Gastrocnemius medialis (tissue), 4 donors: ENCODE data around the gene MAST4.

ENCODE experiments used
- POLR2A ChIP-seq, 2 donors: fragments of 450-650 bp; IDR thresholded peaks; one replicate each; pipeline ENCODE4 v1.6.1; 2017; ENCODE audit warnings: antibody characterized with exemption in 2 of 2, mild to moderate bottlenecking in 2 of 2, moderate library complexity in 2 of 2
- TF ChIP-seq, protein P1 (sequence below), 5 experiments: fragments of 450-650 bp in 3 of 5; fragments of 200-600 bp in 2 of 5; sonication (generic) in 2 of 5; IDR thresholded peaks in 4 of 5; conservative IDR thresholded peaks in 1 of 5; 1 replicate in 4 of 5; 2 replicates in 1 of 5; pipeline ENCODE4 v1.5.1; 2016 to 2019; ENCODE audit warnings: antibody characterized with exemption in 5 of 5, mild to moderate bottlenecking in 3 of 5, moderate library complexity in 3 of 5

- TF ChIP-seq, protein P1, sequence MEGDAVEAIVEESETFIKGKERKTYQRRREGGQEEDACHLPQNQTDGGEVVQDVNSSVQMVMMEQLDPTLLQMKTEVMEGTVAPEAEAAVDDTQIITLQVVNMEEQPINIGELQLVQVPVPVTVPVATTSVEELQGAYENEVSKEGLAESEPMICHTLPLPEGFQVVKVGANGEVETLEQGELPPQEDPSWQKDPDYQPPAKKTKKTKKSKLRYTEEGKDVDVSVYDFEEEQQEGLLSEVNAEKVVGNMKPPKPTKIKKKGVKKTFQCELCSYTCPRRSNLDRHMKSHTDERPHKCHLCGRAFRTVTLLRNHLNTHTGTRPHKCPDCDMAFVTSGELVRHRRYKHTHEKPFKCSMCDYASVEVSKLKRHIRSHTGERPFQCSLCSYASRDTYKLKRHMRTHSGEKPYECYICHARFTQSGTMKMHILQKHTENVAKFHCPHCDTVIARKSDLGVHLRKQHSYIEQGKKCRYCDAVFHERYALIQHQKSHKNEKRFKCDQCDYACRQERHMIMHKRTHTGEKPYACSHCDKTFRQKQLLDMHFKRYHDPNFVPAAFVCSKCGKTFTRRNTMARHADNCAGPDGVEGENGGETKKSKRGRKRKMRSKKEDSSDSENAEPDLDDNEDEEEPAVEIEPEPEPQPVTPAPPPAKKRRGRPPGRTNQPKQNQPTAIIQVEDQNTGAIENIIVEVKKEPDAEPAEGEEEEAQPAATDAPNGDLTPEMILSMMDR (IDR thresholded peaks at IDR 0.05 in 4 of 5, conservative IDR thresholded peaks at IDR 0.05 in 1 of 5), result no peak
- no peak for TF ChIP-seq POLR2A (IDR thresholded peaks at IDR 0.05)
These were observed 570.5 kb downstream of the MAST4 start for GRCh38 chr5:67166460-67167285.
